PFSK-1 (cell line): Measurements from ENCODE around the gene PRPH. TPM values are rescaled to one million over a fixed set of nuclear protein-coding genes. Genes with fewer than 3 reads are reported as not detected.

ENCODE experiments used
- FOXP2 ChIP-seq: optimal IDR thresholded peaks from 2 replicates; pipeline ENCODE3; 2011; ENCODE audit warnings: borderline replicate concordance, control low read depth, inconsistent platforms; ENCODE audit not compliant: insufficient read depth; ENCODE audit errors: extremely low read length, extremely low read depth
- POLR2AphosphoS5 ChIP-seq: IDR thresholded peaks from 2 replicates; pipeline ENCODE4 v1.6.1; 2012; ENCODE audit warnings: low read depth, mild to moderate bottlenecking, control low read depth, low read length, moderate library complexity
- SIN3A ChIP-seq: IDR thresholded peaks from 2 replicates; pipeline ENCODE4 v1.6.1; 2012; ENCODE audit warnings: mild to moderate bottlenecking, low read length, moderate library complexity, borderline replicate concordance; ENCODE audit not compliant: insufficient read depth
- TAF1 ChIP-seq: IDR thresholded peaks from 2 replicates; pipeline ENCODE4 v1.6.1; 2012; ENCODE audit warnings: low read length, control low read depth, borderline replicate concordance; ENCODE audit not compliant: insufficient read depth
- polyA plus RNA-seq: library from polyadenylated mRNA; unstranded; fragments of >200 nt; gene quantifications from one replicate; pipeline ENCODE4 v1.2.1, GENCODE V29; 2012; ENCODE audit warnings: low read depth, missing spikeins; ENCODE audit not compliant: insufficient read length
- TF ChIP-seq, protein P1 (sequence below), 2 experiments: IDR thresholded peaks; 2 replicates each; pipeline versions ENCODE4 v1.6.1 to v1.8.0; 2011 to 2012; ENCODE audit warnings: low read depth in 2 of 2, low read length in 2 of 2, control low read depth in 1 of 2, inconsistent platforms in 1 of 2, mild to moderate bottlenecking in 1 of 2, moderate library complexity in 1 of 2; ENCODE audit not compliant: insufficient read depth in 1 of 2

Gene PRPH
- polyA plus RNA-seq = 11.0 TPM

DNA sequence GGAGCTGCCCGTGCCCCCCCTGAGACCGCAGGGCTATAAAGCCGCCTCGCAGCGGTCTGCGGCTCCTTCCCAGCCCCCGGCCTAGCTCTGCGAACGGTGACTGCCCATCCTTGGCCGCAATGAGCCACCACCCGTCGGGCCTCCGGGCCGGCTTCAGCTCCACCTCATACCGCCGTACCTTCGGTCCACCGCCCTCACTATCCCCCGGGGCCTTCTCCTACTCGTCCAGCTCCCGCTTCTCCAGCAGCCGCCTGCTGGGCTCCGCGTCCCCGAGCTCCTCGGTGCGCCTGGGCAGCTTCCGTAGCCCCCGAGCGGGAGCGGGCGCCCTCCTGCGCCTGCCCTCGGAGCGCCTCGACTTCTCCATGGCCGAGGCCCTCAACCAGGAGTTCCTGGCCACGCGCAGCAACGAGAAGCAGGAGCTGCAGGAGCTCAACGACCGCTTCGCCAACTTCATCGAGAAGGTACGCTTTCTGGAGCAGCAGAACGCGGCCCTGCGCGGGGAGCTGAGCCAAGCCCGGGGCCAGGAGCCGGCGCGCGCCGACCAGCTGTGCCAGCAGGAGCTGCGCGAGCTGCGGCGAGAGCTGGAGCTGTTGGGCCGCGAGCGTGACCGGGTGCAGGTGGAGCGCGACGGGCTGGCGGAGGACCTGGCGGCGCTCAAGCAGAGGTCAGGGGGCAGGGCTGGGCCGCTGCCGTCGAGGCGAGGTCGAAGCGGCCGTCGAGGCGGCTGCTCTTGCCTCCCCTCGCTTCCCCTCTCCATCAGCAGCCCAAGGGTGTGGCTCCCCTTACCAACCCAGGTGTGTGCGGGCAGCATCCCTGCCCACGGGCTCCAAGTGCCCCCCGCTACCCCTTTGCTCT, at the start of gene PRPH:
Gene PRPH, plus strand, starts transcription at position 66 of the 855 bp plus-strand sequence. Its CDS starts 54 bp downstream, at position 120.
- TF ChIP-seq, protein P1, sequence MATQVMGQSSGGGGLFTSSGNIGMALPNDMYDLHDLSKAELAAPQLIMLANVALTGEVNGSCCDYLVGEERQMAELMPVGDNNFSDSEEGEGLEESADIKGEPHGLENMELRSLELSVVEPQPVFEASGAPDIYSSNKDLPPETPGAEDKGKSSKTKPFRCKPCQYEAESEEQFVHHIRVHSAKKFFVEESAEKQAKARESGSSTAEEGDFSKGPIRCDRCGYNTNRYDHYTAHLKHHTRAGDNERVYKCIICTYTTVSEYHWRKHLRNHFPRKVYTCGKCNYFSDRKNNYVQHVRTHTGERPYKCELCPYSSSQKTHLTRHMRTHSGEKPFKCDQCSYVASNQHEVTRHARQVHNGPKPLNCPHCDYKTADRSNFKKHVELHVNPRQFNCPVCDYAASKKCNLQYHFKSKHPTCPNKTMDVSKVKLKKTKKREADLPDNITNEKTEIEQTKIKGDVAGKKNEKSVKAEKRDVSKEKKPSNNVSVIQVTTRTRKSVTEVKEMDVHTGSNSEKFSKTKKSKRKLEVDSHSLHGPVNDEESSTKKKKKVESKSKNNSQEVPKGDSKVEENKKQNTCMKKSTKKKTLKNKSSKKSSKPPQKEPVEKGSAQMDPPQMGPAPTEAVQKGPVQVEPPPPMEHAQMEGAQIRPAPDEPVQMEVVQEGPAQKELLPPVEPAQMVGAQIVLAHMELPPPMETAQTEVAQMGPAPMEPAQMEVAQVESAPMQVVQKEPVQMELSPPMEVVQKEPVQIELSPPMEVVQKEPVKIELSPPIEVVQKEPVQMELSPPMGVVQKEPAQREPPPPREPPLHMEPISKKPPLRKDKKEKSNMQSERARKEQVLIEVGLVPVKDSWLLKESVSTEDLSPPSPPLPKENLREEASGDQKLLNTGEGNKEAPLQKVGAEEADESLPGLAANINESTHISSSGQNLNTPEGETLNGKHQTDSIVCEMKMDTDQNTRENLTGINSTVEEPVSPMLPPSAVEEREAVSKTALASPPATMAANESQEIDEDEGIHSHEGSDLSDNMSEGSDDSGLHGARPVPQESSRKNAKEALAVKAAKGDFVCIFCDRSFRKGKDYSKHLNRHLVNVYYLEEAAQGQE (IDR thresholded peaks at IDR 0.05; ENCODE audit: insufficient read depth in 1 of 2, low read depth in 2 of 2, low read length in 2 of 2) = no peak
- TF ChIP-seq TAF1 (no peak), POLR2AphosphoS5 (no peak), FOXP2 (no peak), SIN3A (no peak)

DNA sequence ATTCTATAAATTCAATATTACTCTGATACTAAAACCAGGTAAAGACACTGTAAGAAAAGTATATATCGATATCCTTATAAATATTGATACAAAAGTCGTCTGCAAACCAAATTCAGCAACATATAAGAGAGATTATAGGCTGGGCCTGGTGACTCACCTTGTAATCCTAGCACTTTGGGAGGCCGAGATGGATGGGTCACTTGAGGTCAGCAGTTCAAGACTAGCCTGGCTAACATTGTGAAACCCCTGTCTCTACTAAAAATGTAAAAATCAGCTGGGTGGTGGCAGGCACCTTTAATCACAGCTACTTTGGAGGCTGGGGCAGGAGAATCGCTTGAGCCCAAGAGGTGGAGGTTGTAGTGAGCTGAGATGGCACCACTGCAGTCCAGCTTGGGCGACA, 43.6 kb upstream of the PRPH start:
- no peak for TF ChIP-seq SIN3A
- TF ChIP-seq FOXP2 = no peak
- TF ChIP-seq, protein P1 (IDR thresholded peaks at IDR 0.05; ENCODE audit: insufficient read depth in 1 of 2, low read depth in 2 of 2, low read length in 2 of 2) = no peak
- TF ChIP-seq TAF1 = no peak
- no peak for TF ChIP-seq POLR2AphosphoS5

DNA sequence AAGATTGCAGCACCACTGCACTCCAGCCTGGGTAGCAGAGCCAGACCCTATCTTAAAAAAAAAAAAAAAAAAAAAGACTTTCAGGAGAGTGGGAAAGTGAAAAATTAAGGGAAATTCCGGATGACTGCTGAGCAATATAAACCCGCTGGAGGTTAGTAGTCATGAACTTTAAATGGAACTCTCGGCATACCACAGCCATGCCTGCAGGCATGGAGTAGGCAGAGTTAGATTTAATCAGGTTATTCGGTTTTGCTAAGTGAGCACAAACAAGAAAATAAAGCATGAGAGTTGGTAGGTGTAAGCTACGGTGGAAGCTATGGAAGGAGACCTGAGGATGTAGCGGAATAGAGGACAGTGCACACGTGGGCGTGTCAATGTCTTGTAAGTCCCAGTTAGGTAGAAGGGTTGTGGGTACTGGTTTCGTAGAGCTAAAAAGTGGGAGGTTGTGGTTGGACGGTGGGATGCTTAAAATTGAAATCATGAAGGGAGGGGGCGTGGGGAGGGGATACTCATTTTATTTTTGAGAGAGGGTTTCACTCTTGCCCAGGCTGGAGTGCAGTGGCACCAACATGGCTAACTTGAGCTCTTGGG, 41.8 kb upstream of the PRPH start:
- TF ChIP-seq SIN3A = no peak
- TF ChIP-seq, protein P1 (IDR thresholded peaks at IDR 0.05; ENCODE audit: insufficient read depth in 1 of 2, low read depth in 2 of 2, low read length in 2 of 2) = no peak
- no peak for TF ChIP-seq POLR2AphosphoS5
- TF ChIP-seq FOXP2 = no peak
- no peak for TF ChIP-seq TAF1

DNA sequence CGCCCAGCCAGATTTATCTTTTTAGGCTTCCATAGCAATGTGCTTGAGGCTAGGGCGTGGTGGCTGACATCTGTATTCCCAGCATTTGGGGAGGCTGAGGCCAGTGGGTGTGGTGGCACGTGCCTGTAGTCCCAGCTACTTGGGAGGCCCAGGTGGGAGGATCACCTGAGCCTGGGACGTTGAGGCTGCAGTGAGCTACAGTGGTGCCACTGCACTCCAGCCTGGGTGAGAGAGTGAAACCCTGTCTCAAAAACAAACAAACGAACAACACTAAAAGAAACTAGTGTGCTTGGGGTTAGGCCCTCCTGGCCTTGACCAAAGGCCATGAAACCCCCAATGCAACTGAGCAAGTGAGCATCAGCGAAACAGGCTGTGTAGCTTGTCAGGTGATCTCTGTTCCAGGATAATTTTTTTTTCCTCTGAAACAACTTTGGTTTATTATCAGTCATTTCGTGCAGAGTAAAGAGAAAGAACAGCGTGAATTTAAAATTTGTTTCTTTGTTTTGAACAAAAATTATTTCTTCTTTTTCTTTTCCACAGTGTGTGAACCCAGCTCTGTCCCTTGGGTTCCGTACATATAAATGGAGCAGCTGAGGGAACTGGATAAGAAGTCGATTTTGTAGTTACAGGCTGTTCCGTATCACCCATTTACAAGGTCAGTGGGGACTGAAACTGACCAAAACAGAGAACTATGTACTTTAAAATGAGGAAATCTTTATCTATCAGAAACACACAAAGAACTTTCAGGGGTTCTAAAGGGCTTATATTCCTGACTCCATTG, 38.9 kb upstream of the PRPH start:
- TF ChIP-seq, protein P1 (IDR thresholded peaks at IDR 0.05; ENCODE audit: insufficient read depth in 1 of 2, low read depth in 2 of 2, low read length in 2 of 2) = no peak
- TF ChIP-seq SIN3A (no peak), FOXP2 (no peak), TAF1 (no peak), POLR2AphosphoS5 (no peak)
